GM18499 (cell line): ENCODE results near the gene SMIM31.

Experiments
- ATAC-seq: cut with Tn5 transposase; IDR thresholded peaks from one replicate; pipeline ENCODE4 v1.9.1; 2021; ENCODE audit warnings: moderate number of reproducible peaks; ENCODE audit not compliant: insufficient read depth, unreplicated experiment

SMIM31 gene

GRCh38 chr4:164753873-164754488, at the start of gene SMIM31:
Gene SMIM31, plus strand, starts transcription at chr4:164754131. Its CDS starts 16,313 bp downstream, at chr4:164770444.
- ATAC-seq: no peak

DNA sequence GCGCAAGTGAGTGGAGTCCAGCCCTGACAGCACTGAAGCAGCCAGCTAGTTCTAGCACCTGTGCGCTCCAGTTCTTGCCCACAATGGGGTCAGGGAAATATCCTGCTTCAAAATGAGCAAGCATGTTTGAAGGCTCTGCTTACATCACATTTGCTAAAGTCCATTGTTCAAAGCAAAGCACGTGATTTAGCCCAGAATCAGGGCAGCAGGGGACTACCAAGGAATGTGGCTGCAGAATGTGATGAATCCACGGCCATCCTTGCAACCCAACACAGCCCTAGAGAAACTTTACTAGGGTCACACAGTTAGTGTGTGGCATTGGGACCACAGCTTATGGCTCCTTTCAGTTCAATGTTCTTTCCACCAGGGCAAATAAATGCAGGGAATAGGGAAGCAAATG, 47.3 kb upstream of the SMIM31 start:
- ATAC-seq: no peak

DNA sequence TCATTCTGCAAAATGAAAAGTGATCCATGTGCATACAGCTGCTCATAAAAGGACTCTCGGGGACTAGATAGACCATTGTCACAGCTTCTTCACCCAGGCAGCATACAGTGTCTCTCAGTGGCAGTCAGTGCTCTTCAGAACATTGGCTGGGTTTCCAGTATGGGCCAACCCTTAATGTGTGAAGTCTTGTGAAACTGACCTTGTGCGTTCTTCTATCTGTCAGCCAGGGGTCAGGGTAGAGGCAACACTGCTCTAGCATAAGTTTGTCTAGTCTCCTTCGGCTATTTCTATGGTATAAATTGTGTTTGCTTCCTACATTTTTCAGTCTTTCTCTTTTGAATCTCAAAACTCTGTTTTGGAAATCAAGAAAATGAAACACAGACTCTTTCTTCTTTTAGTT, 37.0 kb upstream of the SMIM31 start:
- no peak for ATAC-seq

DNA sequence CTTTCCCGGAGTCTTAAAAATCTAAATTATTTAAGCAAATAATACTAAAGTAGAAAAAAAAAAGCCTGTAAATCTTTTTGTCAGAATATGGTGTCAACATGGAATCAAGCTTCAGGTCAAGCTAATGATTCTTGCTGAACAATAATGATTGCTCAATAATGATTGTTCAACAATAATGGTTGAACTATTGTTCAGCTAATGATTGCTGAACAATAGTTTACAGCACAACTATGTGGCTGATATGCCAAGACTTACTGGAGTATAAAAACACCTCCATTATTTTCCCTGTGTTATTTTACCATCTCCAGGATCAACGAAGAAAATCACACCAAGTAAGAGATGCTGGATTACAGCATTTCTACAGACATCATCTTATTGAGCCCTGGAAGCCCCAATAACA, 35.1 kb upstream of the SMIM31 start:
- ATAC-seq: no peak

DNA sequence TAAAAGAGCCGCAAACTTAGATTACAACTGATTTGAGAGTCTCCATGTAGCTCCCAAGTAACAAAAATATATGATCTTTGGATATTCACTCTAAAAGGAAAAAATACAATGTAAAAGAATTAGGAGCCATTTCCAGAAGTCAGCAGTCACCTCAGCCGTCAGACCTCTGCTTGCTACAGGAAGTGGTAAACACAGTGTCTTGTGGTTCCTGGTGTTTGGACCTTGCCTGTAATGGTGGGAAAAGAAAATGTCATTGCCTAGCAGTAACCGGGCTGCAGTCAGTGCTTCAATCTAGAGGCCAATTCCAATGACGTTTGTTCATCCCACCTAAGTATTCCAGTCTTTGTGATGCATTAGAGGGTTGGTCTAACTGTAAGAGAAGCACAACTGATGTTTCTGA, 28.9 kb upstream of the SMIM31 start:
- no peak for ATAC-seq

- ATAC-seq: no peak
Measured at GRCh38 chr4:164730705-164731393, 23.1 kb upstream of the SMIM31 start.

DNA sequence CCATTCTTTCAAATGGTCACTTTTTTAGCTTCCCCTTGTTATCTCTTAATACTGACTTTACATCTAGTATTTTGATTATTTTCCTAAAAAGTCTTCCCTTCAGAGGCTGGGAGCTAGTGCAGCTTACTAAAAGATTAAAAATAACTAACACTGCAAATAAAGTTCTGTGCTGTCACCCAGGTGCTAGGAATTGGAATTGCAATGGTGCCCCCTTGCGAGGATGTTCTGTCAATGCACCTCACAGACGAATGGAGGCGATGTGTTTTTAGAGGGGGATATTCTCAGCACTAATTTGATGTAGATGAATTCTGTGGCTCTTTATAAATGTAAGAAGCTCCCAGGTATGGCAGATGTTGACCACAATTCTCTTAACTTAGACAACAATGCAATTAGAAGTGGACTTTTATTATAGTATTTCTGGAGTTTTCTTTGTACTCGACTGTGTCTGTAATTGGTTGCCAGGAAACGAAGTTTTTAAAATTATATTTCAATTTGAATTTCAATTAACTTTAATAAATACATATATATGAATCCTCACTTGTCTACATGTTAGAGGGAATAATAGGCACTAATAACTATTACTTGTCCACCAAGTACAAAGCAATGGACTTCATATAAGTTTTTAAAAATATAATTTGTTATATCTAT, 22.0 kb upstream of the SMIM31 start:
- peak; percentile 71 for ATAC-seq

- no peak for ATAC-seq
Measured at GRCh38 chr4:164734484-164734883, 19.4 kb upstream of the SMIM31 start.

GRCh38 chr4:164748375-164748774, 5.6 kb upstream of the SMIM31 start:
- ATAC-seq: no peak

DNA sequence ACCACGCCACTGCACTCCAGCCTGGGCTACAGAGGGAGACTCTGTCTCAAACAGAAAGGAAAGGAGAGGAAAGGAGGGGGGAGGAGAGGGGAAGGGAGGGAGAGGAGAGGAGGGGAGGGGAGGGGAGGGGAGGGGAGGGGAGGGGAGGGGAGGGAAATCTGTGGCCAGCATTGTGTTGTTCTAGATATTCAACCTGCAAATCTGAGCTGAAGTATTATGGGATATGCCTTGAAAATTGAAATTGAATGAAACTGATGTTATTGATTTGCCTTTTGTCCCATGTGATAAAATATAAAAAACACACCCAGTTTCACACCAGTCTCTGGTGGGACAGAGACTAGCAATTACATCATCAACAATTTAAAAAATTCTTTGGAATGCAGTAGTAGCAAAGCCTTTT, 1.5 kb downstream of the SMIM31 start:
- no peak for ATAC-seq

DNA sequence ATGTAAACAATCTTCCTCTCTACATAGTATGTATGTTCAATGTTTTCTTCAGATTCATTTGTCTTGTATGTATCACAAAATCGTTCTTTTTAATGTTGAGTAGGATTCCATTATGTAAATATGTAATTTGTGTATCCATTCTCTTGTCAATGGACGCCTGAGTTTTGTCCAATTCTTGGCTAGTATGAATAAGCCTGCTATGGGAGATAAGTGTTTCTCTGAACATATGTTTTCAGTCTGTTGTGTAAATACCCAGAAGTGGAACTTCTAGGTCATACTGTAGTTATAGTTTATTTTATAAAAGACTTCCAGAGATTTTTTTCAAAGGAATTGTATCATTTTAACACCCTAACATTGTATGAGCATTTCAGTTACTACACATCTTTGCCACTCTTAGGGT, 2.8 kb downstream of the SMIM31 start:
- ATAC-seq: no peak

DNA sequence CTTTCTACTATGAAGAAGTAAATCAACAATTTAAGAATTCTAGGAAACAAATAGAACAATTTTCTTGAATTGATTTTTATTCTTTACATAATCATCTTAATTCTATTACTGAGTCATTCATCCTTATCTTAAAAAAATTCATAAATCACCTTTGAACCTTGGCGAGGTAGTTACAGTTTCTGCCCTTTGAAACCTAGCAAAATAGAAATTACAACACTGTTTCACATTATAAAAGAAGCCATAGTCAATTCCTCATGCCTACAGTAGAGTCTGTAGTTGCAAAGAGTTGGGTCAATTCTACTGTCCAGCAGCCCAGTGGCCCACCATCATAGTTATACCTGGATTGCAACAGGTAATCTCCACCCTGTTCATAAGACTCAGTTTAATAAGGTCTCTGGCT, 7.3 kb downstream of the SMIM31 start:
- ATAC-seq: no peak

GRCh38 chr4:164761746-164762275, 7.9 kb downstream of the SMIM31 start:
- ATAC-seq: no peak

- no peak for ATAC-seq
Measured at GRCh38 chr4:164765096-164765495, 11.2 kb downstream of the SMIM31 start.

DNA sequence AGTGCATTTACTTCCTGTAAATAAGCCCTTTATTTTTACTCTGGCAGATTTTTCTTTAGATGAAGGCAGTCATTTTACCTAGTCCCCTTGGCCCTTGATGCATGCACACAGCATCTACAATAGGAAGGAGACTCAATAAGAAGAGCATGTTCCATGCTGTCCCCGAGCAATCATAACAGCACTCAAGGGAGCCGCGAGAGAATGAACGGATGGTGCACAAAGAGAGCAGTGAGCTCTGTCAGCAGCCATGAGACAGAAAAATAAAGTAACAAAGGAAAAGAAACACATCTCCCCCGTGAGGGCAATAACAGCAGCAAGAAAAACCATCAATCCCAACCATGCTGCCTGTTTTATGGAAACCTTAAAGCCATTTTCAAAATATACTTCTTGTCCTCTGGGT, 11.9 kb downstream of the SMIM31 start:
- ATAC-seq: no peak

GRCh38 chr4:164768516-164768915, 14.6 kb downstream of the SMIM31 start:
- ATAC-seq: no peak

- ATAC-seq: no peak
Measured at GRCh38 chr4:164770010-164770724, 16.2 kb downstream of the SMIM31 start.

DNA sequence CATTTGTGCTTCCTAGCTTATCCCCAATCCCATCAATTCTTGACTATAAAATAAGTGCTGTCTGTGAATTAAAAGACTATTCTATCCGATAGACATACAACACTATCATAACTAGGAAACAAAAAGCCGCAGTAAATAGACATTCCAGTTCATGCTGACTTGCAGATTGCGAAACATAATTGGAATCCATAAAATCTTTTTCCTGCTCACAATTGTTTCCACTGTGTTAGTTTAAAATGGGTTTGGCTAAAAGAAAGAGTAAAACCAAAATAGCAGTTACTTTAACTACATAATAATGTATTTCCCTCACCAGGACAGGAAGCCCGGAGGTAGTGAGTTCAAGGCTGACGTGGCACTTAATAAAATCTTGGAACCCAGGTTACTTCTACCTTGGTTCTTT, 17.2 kb downstream of the SMIM31 start:
- ATAC-seq: no peak

DNA sequence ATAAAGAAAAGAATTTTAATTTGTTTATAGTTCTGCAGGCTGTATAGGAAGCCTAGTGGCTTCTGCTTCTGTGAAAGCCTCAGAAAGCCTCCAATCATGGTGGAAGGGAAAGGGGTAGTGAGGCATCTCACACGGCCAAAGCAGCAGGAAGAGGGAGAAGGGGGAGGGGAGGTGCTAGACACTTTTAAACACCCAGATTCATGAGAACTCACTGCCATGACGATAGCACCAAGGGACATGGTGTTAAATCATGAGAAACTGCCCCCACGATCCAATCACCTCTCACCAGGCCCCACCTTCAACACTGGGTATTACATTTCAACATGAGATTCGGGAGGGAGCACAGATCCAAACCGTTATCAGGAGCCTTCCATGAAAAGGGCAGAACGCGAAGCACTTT, 18.1 kb downstream of the SMIM31 start:
- ATAC-seq: no peak

GRCh38 chr4:164779080-164779479, 25.1 kb downstream of the SMIM31 start:
- no peak for ATAC-seq

DNA sequence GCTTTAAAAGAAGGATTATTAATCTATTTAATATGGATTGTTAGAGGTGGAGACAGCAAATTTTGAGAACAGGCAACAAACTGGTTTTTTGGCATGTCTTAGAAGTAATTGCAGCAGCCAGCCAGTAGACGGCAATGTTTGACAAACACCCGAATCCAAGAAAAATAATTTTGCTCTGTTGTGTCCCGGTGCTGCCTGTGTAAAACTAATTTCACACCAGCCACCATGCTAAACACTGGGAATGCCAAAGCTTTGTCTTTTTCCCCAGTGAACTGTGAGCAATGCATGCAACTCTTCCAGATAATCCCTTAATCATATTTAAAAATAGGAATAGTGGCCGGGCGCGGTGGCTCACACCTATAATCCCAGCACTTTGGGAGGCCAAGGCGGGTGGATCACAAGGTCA, 25.9 kb downstream of the SMIM31 start:
- no peak for ATAC-seq
